ENCODE measurements around the gene VSTM2L. TPM values are rescaled to one million over a fixed set of nuclear protein-coding genes. Genes with fewer than 3 reads are reported as not detected.

VSTM2L gene
- total RNA-seq, 1 donor from 2014 or later, result 15.9 TPM

DNA sequence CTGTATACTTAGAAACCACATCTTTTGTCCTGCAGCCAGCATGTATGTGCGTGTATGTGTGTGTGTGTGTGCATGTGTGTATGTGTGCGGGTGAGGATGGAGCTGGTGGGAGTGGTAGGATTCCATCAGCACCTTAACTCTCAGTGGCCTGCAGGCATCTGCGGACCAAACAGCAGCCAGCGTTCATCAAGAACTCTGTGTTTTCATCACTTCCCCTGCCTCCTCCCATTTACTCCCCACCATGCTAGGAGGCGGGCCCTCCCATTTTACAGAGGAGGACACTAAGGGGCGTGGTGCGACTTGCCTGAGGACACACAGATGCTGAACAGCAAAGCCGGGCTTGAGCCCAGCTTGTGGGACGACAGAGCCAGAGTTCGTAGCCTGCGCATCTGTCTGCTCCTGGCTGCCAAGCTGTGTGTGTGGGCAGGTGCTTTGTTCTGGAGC is 8.9 kb downstream of the VSTM2L start:
- Mint-ChIP-seq H3K27me3 (ENCODE audit: unreplicated experiment) (peaks cover 15% of the 10 kb centered on the region), H3K4me3 (ENCODE audit: unreplicated experiment) (peak overlapping the region; percentile 63), H3K36me3 (ENCODE audit: unreplicated experiment) (peaks cover 4% of the 10 kb centered on the region), H3K4me1 (ENCODE audit: low read depth, unreplicated experiment) (peaks cover 55% of the 10 kb centered on the region), H3K9me3 (ENCODE audit: unreplicated experiment) (peaks cover 18% of the 10 kb centered on the region), H3K27ac (ENCODE audit: unreplicated experiment) (peak overlapping the region; percentile 79)
- TF ChIP-seq CTCF (IDR thresholded peaks at IDR 0.05; ENCODE audit: partially characterized antibody, unreplicated experiment), result no peak
- peak; percentile 64 for DNase-seq

DNA sequence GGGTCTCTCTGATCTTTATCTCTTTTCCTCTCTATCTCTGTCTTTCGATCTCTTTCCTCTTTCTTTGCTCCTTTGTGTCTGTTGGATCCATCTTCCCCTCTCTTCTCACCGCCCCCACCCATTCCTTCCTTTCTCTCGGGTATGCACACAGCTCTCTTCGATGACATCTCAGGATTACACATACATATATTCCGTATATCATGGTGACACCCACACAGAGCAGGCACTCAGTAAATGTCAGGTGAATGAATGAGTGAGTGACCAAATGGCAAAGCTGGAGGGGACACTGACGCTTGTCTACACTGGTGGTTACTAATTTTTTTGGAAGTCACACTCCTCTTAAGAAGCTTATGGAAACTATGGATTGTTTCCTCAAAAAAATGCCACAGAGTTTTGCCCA is 9.9 kb downstream of the VSTM2L start:
- TF ChIP-seq CTCF (IDR thresholded peaks at IDR 0.05; ENCODE audit: partially characterized antibody, unreplicated experiment), result no peak
- Mint-ChIP-seq H3K4me3 (ENCODE audit: unreplicated experiment) (peak overlapping the region; percentile 21), H3K4me1 (ENCODE audit: low read depth, unreplicated experiment) (peaks cover 50% of the 10 kb centered on the region), H3K27me3 (ENCODE audit: unreplicated experiment) (peaks cover 15% of the 10 kb centered on the region), H3K9me3 (ENCODE audit: unreplicated experiment) (peaks cover 16% of the 10 kb centered on the region), H3K27ac (ENCODE audit: unreplicated experiment) (peak overlapping the region; percentile 11), H3K36me3 (ENCODE audit: unreplicated experiment) (peaks cover 4% of the 10 kb centered on the region)
- DNase-seq, result no peak

DNA sequence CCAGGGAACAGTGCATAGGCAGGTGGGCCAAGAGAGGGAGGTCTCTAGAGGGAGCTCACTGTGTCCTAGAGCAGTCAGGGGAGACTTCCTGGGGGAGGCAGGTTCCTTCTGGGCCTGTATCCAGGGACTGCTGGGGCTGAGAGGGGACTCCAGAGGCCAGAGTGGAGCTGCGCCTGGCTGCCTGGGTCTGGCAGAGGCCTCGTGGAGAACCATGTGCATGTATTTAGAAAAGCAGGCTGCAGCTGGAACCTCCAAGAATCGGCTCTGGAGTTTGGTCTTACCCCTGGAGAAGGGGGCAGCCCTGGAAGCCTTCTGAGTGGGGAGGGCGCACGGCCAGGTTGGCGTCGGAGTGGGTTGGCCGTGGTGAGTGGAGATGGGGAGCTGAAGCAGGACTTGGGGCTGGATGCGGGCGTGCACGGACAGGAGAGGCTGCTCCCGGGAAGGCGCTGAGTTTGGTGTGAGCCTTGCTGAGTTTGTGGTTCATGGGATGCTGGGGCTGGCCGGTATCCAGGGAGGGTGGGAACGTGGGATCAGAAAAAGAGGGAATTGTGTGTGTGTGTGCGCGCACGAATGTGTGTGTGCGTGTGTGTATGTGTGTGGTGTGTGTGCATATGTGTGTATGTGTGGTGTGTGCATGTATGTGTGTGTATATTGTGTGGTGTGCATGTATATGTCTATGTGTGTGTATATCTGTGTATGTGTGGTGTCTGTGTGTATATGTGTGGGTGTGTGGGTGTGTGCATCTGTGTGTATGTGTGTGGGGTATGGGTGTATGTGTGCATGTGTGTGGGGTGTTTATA is 10.8 kb downstream of the VSTM2L start:
- Mint-ChIP-seq H3K36me3 (ENCODE audit: unreplicated experiment) (peaks cover 4% of the 10 kb centered on the region), H3K4me3 (ENCODE audit: unreplicated experiment) (peak overlapping the region; percentile 64), H3K9me3 (ENCODE audit: unreplicated experiment) (peaks cover 16% of the 10 kb centered on the region), H3K4me1 (ENCODE audit: low read depth, unreplicated experiment) (peaks cover 47% of the 10 kb centered on the region), H3K27ac (ENCODE audit: unreplicated experiment) (peak overlapping the region; percentile 85), H3K27me3 (ENCODE audit: unreplicated experiment) (peaks cover 15% of the 10 kb centered on the region)
- TF ChIP-seq CTCF (IDR thresholded peaks at IDR 0.05; ENCODE audit: partially characterized antibody, unreplicated experiment), result no peak
- DNase-seq, result no peak

DNA sequence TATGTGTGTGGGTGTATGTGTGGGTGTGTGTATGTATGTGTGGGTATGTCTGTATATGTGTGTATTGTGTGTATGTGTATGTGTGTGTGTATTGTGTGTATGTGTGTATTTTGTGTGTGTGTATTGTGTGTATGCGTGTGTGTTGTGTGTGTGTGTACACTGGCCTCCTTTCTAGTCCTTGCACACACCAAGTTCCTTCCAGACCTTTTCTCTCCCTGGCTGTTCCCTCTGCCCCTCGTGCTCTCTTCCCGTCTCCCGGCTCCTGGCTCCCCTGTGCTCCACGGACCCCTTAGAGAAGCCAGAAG is 11.4 kb downstream of the VSTM2L start:
- Mint-ChIP-seq H3K27me3 (ENCODE audit: unreplicated experiment) (peaks cover 18% of the 10 kb centered on the region), H3K4me3 (ENCODE audit: unreplicated experiment) (peak overlapping the region; percentile 64), H3K36me3 (ENCODE audit: unreplicated experiment) (peaks cover 4% of the 10 kb centered on the region), H3K4me1 (ENCODE audit: low read depth, unreplicated experiment) (peaks cover 45% of the 10 kb centered on the region), H3K9me3 (ENCODE audit: unreplicated experiment) (peaks cover 16% of the 10 kb centered on the region), H3K27ac (ENCODE audit: unreplicated experiment) (peak overlapping the region; percentile 85)
- no peak for TF ChIP-seq CTCF (IDR thresholded peaks at IDR 0.05; ENCODE audit: partially characterized antibody, unreplicated experiment)
- no peak for DNase-seq

GRCh38 chr20:37914672-37915433 is 11.9 kb downstream of the VSTM2L start:
- peaks cover 45% of the 10 kb centered on the region for H3K4me1 Mint-ChIP-seq (ENCODE audit: low read depth, unreplicated experiment)

More at GRCh38 chr20:37914672-37915433, 11.9 kb downstream of the VSTM2L start:
- Mint-ChIP-seq H3K36me3 (ENCODE audit: unreplicated experiment) (peaks cover 4% of the 10 kb centered on the region), H3K4me3 (ENCODE audit: unreplicated experiment) (peak overlapping the region; percentile 64), H3K27ac (ENCODE audit: unreplicated experiment) (peak overlapping the region; percentile 85), H3K27me3 (ENCODE audit: unreplicated experiment) (peaks cover 18% of the 10 kb centered on the region), H3K9me3 (ENCODE audit: unreplicated experiment) (peaks cover 16% of the 10 kb centered on the region)
- peak; percentile 88 for DNase-seq
- no peak for TF ChIP-seq CTCF (IDR thresholded peaks at IDR 0.05; ENCODE audit: partially characterized antibody, unreplicated experiment)

Measured in glutamatergic neuron (in vitro differentiated cells).